HG03571 (cell line): Measurements from ENCODE around the gene EXOC7.
"Not testable (repeated sequence)": the region's sequence is repeated elsewhere in the genome, so short reads cannot be mapped to it uniquely, and the experiment has no call there.

ENCODE experiments used
- ATAC-seq: cut with Tn5 transposase; IDR thresholded peaks from one replicate; pipeline ENCODE4 v1.9.1; 2021; ENCODE audit not compliant: unreplicated experiment

EXOC7 gene

DNA sequence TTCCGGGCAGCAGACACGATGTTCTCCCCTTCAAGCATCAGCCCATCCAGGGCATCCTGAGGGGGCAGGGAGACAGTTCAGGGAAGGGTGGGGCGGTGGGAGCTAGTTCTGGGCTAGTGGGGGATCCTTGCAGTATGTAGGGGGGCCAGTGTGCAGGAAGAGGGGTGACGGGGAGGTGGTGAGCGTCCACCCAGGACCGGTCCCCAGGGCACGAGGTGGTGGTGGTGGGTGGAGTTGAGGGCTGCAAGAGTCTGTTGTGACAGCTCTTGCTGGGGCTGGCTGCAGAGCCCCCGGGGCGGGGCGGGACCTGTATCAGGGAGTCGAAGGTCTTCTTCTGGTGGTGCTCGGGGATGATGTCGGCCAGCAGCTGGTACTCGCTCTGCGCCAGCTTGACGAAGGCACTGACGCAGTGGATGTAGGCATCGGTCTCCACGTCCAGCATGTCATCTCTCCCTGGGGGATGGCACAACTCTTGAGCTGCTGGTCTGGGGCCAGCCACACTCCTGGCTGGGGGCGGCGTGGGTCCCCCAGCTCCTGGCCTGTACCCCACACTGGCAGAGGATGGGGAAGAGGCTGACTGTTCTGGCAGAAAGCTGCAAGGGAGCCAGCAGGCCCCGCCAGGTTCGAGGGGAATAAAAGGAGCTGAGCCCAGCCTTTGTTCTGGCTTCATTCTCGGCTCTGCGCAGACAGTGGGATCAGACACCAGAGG, 14.6 kb downstream of the EXOC7 start:
- no peak for ATAC-seq

DNA sequence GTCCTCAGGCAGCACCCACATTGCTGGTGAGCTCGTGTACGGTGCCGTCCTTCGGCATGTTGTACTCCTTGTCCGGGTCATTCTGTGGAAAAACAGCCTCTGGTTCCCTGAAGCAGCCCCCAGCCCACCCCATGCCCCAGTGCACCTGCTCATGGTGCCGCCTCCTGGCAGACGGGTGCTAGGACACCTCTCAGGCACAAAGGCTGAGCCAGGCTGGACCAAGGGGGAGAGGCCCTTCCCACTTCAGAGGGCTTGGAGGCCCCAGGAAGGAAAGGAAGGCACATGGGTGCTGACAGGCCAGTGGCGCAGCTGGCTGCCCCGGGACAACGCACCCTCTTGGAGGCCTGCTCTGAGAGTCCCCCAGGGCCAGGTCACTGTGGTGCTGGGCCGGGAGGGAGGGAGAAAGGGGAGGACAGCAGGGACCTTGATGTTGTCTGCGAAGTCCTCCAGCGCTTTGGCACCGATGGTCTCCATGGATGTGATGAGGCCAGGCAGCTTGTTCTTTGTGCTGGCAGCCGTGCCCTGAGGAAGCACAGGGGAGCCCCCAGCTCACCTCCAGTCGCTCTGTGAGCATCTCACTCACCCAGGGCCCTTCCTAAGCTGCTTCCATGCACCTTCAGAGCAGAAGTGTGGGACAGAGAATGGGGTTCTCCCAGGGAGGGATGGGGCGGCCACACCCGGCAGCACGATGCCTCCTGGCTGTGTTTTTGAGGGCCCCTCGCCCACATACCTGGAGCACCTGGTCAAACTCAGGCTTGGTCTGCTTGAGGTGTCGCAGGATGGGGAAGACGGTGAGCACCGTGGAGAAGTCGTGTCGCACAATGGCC, 15.3 kb downstream of the EXOC7 start:
- ATAC-seq, result no peak

DNA sequence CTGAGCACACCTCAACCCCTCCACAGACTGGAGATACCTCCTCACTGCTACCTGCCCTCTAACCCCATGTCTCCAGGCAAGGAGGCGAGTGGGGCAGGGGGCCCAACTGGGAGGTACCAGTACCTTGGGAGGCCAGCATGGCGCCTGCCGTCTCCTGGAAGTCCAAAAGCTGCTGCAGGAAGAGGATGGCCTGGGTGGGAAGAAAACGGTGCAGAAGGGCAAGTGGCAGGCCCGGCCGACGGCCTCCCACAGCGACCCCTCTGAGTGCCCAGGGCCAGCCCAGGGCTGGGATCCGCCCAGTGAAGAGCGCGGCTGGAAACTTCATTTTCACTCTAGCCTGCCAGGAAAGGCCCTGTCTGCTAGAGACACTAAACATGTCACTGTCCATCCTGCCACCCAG, 16.1 kb downstream of the EXOC7 start:
- ATAC-seq, result no peak

DNA sequence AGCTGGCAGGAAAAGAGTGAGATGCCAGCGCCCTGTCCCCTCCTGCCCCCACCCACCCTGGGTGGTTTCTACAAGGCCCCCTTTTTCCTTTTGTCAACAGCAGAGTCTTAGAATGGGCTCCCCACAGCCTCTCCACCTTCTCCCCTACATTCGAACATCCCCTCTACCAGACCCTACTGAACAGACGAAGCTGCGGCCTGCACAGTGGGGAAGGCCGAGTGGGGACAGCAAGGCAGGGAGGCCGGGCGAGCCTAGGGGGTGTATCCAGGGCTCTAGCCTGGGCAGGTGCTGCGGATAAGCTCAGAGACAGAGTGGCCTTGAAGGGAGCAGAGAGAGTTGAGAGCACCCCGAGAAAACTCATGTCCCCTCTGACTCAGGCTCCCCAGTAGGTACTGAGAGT, 17.2 kb downstream of the EXOC7 start:
- no peak for ATAC-seq

DNA sequence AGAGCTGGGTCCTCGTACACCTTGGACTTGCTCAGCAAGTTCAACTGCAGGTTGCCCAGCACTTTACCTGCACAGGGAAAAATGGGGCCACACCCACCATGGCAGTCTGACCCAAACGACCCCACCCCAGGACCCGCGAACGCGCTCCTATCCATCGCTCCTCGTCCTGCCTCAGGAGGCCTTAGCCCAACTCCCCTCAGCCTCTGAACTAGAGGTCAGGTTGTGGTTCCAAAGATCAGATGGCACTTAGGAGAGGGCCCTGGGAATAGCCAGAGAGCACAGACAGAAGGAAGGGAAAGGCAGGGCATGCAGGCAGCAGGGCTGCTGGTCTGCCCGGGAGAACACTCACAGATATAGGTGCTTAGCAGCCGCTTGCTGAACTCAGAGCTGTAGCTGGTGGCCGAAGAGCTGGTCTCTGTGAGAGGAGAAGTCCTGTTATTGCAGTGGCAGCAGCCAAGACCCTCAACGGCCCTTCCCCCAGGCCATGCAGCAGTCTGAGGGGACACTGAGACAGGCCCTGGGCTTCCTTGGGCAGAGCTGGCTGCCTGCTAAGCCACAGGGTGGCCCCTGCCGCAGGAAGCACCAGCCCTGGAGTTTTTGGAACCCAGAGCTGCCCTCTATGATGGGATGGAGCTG, 17.7 kb downstream of the EXOC7 start:
- ATAC-seq, result no peak

DNA sequence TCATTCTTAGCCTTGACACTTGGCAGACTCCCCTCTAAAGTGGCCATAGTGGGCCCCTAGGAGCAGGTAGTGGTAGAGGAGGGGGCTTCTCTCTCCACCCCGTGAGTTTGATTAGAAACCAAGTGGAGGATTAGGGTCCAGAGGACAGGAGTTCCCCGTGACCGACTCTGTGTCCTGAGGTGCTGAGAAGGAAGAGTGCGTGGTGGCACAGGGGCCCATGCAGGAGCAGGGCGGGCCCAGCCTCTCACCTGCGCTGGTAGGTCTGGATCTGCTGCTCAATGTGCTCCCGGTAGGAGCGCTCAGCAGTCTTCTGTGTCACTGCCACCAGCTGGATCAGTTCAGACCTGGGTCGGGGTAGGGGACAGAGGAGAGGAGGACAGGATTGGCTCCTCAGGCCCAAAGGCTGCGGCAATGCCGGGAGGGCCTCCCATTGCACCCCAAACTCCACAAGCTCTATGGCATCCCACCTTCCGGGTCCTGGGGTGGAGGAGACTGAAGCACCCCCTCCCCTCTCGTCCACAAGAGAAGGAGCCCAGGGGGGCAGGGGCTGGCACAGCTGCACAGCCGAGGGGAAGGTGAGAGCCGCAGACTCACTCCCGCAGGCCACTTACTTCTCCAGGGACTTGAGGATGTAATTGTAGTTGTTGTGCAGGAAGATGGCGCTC, 18.4 kb downstream of the EXOC7 start:
- no peak for ATAC-seq

DNA sequence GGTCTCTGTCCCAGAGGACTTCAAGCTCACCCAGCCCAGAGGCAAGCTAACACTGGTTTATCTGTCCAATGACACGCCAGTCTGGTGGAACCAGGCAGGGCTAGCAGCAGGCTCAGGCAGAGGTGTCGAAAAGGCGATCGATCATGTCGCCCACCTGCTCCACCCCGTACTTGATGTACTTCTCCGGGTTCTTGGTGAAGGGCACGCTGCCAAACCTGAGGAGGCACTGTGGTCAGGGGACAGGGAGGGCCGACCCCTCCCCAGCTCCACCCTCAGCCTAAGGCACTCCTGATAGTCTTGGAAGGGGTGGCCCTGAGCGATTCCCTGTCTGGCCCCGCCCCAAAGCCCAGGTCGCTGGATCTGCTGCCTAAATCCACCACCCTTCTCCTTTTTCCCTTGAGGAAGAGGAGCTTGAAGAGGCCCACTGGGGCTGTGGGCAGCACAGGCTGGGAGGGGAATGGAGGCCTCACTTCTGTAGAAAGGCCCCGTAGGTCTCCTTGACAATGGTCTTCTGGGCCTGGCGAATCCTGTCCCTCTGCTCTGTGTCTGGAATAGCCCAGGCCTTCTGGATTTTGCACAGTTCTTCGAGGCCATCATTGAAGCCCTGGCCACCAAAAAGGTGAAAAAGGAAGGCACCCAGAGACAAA, 19.9 kb downstream of the EXOC7 start:
- ATAC-seq, result no peak

DNA sequence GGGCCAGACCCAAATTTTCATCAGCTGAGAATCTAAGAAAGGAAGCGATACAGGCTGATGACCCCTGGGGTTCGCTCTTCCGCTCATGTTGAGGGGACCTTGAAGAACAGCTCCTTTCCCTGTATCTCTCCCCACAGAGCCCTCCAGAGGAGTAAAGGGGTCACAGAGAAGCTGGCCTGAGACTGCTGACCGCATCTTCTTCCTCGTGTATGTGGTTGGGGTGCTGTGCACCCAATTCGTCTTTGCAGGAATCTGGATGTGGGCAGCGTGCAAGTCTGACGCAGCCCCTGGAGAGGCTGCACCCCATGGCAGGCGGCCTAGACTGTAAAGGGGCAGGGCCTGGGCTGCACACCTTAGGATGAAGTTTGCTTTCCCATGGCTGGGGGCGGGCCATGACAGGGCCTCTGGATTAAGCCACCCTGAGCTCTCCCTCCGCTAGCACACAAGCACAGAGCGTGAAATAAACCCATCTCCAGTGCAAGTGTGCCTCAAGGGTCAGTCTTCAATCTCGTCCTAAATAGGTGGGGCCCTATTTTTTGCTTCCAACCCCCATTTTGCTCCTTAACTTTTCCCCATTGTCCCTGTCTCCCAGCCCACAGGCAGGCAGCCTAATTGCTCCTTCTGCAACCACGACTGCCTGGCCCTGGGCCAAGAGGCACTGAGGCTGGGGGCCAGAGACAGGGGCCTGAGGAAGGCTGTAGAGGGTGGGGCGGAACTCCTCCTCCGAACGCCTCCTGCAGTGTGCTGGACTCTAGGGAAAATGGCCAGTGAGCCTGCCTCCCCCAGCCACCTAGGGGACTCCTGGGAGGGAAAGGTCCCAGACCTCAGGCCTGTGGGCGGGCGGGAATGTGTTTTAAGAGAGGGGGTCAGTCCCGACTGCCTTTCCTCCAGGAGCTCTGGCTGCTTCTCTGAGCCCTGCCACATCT, 21.0 kb downstream of the EXOC7 start:
- no peak for ATAC-seq

DNA sequence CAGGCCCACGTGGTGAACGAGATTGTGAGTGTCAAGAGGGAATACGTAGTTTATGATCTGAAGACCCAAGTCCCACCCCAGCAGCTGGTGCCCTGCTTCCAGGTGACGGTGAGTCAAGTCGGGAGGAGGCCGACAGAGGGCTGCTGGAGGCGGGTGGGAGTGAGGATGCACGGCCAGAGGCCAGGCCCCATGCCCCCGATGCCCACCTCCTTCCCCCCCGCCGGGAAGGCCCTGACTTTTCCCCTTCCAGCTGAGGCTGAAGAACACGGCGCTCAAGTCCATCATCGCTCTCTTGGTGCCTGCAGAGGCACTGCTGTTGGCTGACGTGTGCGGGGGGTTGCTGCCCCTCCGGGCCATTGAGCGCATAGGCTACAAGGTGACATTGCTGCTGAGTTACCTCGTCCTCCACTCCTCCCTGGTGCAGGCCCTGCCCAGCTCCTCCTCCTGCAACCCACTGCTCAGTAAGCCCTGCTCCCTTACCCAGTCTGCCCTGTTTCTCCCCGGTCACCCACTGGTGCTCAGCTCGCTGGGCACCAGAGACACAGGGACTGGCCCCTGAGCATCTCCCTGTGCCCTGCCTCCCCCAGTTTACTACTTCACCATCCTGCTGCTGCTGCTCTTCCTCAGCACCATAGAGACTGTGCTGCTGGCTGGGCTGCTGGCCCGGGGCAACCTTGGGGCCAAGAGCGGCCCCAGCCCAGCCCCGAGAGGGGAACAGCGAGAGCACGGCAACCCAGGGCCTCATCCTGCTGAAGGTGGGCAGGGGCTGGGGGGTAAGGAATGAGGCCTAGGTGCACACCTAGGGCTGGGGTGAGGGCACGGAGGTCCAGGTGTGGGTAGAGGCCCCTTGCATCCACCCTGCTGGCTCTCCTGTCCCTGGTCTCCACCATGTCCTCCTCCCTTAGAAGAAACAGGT, 22.0 kb downstream of the EXOC7 start:
- no peak for ATAC-seq

DNA sequence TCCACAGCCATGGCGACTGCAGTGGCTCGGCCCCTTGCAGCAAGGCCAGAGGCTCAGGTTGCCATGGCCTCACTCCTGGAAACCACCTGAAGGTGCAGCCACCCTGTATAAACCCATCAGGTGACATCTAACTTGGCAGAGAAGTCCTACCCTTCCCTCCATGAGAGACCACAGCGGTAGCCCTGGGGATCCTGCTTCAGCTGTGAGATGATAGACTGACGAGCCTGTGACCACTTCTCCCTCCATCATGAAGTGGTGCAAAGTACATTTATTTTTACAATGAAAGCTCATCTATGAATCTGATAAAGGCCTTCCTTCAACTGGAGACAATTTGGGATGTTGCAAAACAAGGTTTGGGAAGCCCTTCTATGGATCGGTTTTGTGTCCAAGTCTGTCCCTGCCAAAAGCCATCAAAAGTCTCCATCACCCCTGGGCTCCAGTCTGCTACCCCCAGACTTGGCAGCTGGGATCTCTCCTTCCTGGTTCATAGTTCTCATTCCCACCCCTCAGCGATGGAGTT, 22.8 kb downstream of the EXOC7 start:
- no peak for ATAC-seq

DNA sequence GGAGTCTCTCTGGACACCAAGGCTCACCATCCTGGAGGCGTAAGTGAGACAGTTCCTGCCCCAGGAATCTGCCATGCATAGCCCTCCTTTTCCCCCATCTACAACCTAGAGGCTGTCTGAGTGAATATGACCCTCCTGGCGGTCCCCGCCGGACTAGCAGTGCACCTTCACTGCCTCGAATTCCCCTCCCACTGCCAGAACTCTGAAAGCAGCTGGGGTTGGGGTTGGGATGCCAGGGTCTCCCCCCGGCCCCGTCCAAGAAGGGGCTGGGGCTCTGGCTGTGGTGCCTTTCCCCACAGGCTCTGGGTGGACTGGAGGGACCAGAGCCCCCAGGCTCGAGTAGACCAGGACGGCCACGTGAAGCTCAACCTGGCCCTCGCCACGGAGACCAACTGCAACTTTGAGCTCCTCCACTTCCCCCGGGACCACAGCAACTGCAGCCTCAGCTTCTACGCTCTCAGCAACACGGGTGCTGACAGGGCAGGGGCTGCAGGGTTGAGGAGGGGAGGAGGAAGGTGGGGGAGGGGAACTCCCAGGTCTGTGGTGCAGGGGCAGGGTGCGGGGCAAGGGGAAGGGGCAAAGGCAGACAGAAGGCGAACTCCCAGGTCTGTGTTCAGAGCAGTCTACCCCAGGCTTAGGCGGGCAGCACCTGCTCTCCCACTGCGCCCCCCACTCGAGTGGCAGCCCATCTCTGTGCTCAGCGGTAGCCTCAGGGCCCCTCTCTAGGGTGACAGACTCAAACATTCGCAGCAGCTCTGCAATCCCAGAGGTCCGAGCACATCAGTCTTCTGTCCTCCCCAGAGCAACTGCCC, 23.4 kb downstream of the EXOC7 start:
- no peak for ATAC-seq

DNA sequence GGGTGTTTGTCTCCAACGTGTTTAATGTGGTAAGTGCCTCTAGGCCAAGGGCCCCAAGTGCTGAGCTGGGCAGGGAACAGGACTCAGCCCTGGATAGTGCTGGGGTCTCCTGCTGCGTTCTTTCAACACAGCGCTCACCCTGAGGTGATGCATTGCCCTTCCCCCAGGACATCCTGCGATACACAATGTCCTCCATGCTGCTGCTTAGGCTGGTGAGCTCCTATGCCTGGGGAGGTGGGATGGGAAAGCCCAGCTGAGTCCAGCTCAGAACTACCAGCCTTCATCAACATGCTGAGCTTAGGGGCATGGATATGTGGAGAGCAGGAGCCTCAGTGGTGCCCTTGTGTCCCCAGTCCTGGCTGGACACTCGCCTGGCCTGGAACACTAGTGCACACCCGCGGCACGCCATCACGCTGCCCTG, 24.0 kb downstream of the EXOC7 start:
- ATAC-seq, result no peak

DNA sequence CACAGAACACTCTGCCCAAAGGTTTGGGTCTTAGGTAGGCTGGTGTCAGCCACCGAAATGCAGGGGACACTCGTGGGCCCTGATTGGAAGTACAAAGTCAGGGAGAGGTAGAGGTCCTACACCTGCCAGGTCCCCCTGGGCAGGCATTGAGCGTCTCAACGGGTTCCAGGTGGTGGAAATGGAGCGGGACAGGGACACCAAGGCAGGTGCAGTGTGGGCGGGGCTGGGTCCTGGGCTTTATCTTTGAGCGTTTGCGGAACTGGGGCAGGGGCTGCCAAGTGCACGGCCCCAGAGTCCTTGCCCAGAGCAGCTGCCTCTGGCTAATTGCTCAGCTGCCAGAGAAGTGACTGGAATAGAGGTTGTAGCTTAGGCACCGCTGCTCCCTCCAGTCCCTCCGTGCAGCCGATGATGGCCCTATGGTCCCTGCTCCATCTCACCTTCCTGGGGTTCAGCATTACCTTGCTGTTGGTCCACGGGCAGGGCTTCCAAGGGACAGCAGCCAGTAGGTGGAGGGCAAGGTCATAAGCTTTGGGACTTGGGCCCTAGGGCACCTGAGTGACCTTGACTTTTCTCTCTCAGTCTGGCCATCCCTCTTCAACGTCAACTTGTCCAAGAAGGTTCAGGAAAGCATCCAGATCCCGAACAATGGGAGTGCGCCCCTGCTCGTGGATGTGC, 24.6 kb downstream of the EXOC7 start, which contains the start of gene ZACN:
Gene ZACN (plus strand): TSS at position 323 of the 675 bp plus-strand sequence. CDS start 83 bp downstream, at position 406.
- no peak for ATAC-seq

DNA sequence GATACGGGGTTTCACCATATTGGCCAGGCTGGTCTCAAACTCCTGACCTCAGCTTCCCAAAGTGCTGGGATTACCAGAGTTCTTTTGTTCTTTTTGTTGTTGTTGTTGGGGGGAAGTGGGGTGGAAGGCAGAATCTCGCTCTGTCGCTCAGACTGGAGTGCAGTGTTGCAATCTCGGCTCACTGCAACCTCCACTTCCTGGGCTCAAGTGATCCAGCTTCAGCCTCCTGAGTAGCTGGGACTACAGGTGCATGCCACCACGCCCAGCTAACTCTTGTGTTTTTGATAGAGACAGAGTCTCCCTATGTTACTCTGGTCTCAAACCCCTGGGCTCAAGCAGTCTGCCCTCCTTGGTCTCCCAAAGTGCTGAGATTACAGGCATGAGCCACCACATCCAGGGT, 25.2 kb downstream of the EXOC7 start:
- ATAC-seq, result not testable (repeated sequence)

DNA sequence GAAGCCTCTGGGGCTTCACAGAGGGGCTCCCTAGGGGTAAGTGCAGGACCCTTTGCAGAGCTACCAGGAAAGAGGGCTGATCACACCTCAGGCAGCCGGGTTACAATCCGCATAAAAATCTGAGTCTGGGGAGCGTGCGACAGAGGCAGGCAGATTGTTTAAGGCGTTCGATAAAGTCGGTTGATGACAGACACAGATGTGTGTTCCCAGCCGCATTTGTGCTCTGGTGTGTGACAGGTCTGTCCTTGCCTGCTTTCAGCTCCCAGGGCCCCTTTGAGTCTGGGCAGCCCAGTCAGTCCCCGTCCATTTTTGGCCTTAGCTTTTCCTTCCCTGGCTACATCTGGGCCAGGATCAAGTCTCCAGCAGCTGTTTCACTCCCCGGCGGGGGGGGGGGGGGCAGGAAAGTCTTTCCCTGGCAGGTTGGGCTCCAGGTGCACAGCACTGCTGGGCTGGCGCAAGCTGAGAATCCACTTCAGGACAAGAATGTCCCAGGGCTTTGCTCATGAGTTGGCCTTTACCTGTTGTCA, 25.9 kb downstream of the EXOC7 start:
- ATAC-seq, result no peak

DNA sequence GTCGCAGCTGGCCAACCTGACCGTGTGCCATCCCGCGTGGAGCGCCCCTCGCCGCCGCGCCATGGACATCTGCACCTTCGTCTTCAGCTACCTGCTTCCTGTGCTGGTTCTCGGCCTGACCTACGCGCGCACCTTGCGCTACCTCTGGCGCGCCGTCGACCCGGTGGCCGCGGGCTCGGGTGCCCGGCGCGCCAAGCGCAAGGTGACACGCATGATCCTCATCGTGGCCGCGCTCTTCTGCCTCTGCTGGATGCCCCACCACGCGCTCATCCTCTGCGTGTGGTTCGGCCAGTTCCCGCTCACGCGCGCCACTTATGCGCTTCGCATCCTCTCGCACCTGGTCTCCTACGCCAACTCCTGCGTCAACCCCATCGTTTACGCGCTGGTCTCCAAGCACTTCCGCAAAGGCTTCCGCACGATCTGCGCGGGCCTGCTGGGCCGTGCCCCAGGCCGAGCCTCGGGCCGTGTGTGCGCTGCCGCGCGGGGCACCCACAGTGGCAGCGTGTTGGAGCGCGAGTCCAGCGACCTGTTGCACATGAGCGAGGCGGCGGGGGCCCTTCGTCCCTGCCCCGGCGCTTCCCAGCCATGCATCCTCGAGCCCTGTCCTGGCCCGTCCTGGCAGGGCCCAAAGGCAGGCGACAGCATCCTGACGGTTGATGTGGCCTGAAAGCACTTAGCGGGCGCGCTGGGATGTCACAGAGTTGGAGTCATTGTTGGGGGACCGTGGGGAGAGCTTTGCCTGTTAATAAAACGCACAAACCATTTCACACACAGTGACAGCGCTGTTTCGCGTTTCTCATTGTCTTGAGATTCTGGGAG, 26.6 kb downstream of the EXOC7 start:
- no peak for ATAC-seq
